HG03108 (cell line): Measurements from ENCODE around the gene SLC34A2.
"Not testable (repeated sequence)": the region's sequence is repeated elsewhere in the genome, so short reads cannot be mapped to it uniquely, and the experiment has no call there.

Experiments used
- ATAC-seq: cut with Tn5 transposase; IDR thresholded peaks from one replicate; pipeline ENCODE4 v1.9.1; 2021; ENCODE audit warnings: moderate library complexity; ENCODE audit not compliant: unreplicated experiment

Gene SLC34A2

GRCh38 chr4:25661441-25661840, 5.8 kb downstream of the SLC34A2 start:
- not testable (repeated sequence) for ATAC-seq

GRCh38 chr4:25662306-25662705, 6.7 kb downstream of the SLC34A2 start:
- no peak for ATAC-seq

- no peak for ATAC-seq
These were observed 8.1 kb downstream of the SLC34A2 start for GRCh38 chr4:25663781-25664180.

GRCh38 chr4:25666031-25666630, 10.5 kb downstream of the SLC34A2 start:
- ATAC-seq = no peak

- ATAC-seq = no peak
These were observed 12.4 kb downstream of the SLC34A2 start for GRCh38 chr4:25667931-25668557.

GRCh38 chr4:25670991-25671390, 15.3 kb downstream of the SLC34A2 start:
- no peak for ATAC-seq

GRCh38 chr4:25672756-25673155, 17.1 kb downstream of the SLC34A2 start:
- no peak for ATAC-seq

GRCh38 chr4:25674386-25674785, 18.7 kb downstream of the SLC34A2 start:
- ATAC-seq = no peak

GRCh38 chr4:25676221-25676620, 20.6 kb downstream of the SLC34A2 start:
- ATAC-seq = no peak

GRCh38 chr4:25677157-25677556, 21.5 kb downstream of the SLC34A2 start:
- no peak for ATAC-seq

GRCh38 chr4:25677943-25678342, 22.3 kb downstream of the SLC34A2 start:
- no peak for ATAC-seq

- ATAC-seq = no peak
These were observed 32.1 kb downstream of the SLC34A2 start for GRCh38 chr4:25687773-25688172.

- no peak for ATAC-seq
These were observed 38.8 kb downstream of the SLC34A2 start for GRCh38 chr4:25694466-25694865.

GRCh38 chr4:25696409-25696808, 40.8 kb downstream of the SLC34A2 start:
- no peak for ATAC-seq

GRCh38 chr4:25697516-25697915, 41.9 kb downstream of the SLC34A2 start:
- no peak for ATAC-seq

GRCh38 chr4:25700661-25701060, 45.0 kb downstream of the SLC34A2 start:
- ATAC-seq = no peak

GRCh38 chr4:25702848-25703247, 47.2 kb downstream of the SLC34A2 start:
- ATAC-seq = no peak

GRCh38 chr4:25703731-25704388, 48.2 kb downstream of the SLC34A2 start:
- no peak for ATAC-seq

- ATAC-seq = no peak
These were observed 48.9 kb downstream of the SLC34A2 start for GRCh38 chr4:25704516-25704915.

GRCh38 chr4:25710637-25711036, 55.0 kb downstream of the SLC34A2 start:
- ATAC-seq = no peak

GRCh38 chr4:25712611-25713010, 57.0 kb downstream of the SLC34A2 start:
- no peak for ATAC-seq

GRCh38 chr4:25713812-25714211, 58.2 kb downstream of the SLC34A2 start:
- no peak for ATAC-seq
